Aorta (tissue), 5 donors: ENCODE data around the gene ARHGAP26. TPM values are rescaled to one million over a fixed set of nuclear protein-coding genes. Genes with fewer than 3 reads are reported as not detected.

ENCODE experiments used
- ATAC-seq: fragments of 200-7000 bp; cut with Tn5 transposase; one replicate; pipeline ENCODE4 v1.9.1; 2022; ENCODE audit warnings: moderate library complexity; ENCODE audit not compliant: low FRiP score
- DNase-seq, 2 donors: peaks; one replicate each; pipeline ENCODE4 v3.0.0-alpha.2; 2020
- H3K27ac ChIP-seq, 2 donors: one replicate each; pipeline ENCODE4 v1.5.1; 2013; ENCODE audit warnings: low read length in 2 of 2, mild to moderate bottlenecking in 2 of 2, moderate library complexity in 2 of 2, control low read depth in 1 of 2, inconsistent platforms in 1 of 2, low read depth in 1 of 2
- H3K27me3 ChIP-seq, 2 donors: one replicate each; pipeline ENCODE4 v1.6.1; 2013; ENCODE audit warnings: control low read depth in 1 of 2, low read length in 1 of 2, mild to moderate bottlenecking in 1 of 2, moderate library complexity in 1 of 2; ENCODE audit not compliant: insufficient read depth in 2 of 2, control insufficient read depth in 1 of 2
- H3K36me3 ChIP-seq, 2 donors: one replicate each; pipeline ENCODE4 v1.6.1; 2013; ENCODE audit warnings: control low read depth in 1 of 2, low read length in 1 of 2, mild to moderate bottlenecking in 1 of 2; ENCODE audit not compliant: insufficient read depth in 2 of 2, control insufficient read depth in 1 of 2
- H3K4me1 ChIP-seq, 2 donors: one replicate each; pipeline ENCODE4 v1.6.1; 2013; ENCODE audit warnings: low read length in 2 of 2, control low read depth in 1 of 2, mild to moderate bottlenecking in 1 of 2, moderate library complexity in 1 of 2; ENCODE audit not compliant: insufficient read depth in 2 of 2, control insufficient read depth in 1 of 2
- H3K4me3 ChIP-seq, 2 donors: one replicate each; pipeline ENCODE4 v1.5.1; 2013; ENCODE audit warnings: low read length in 2 of 2, control low read depth in 1 of 2, mild to moderate bottlenecking in 1 of 2
- H3K9me3 ChIP-seq: one replicate; pipeline ENCODE4 v1.6.1; 2013; ENCODE audit warnings: mild to moderate bottlenecking, low read length; ENCODE audit not compliant: control insufficient read depth
- WGBS, 2 donors: extraction: QIAGEN DNeasy Blood & Tissue Kit; methylation state at CpG; one replicate each; pipeline ENCODE4 v1.1.7; 2013; 5-methylcytosine and 5-hydroxymethylcytosine counted together
- intact Hi-C, 2 donors: fragments of 100-400 bp; cut with DNase I; formaldehyde crosslinking; loops; one replicate each; pipeline versions ENCODE4 v1.14.2 to v1.15.0; 2022
- polyA plus RNA-seq, 2 donors: library from polyadenylated mRNA; stranded (reverse); fragments of 200-250 nt; gene quantifications; one replicate each; pipeline ENCODE4 v1.2.3, GENCODE V29; 2013
- total RNA-seq, 2 donors: library from RNA; stranded (reverse); fragmentation: NEBNext Ultra II Directional; extraction: Animal tissue kit (Norgen Biotek cat#: 25700); gene quantifications; one replicate each; pipeline ENCODE4 v1.2.1, GENCODE V29; 2021
- donor health status: healthy with polysubstance abuse.
- donor health status: Bipolar disorder and iron deficiency.
- donor health status: DM: no; HTN: no; CAD: no.
- donor health status: DM: no; HTN: no; CAD: no.
- donor health status: DM: yes; HTN: yes; CAD: no.

Gene ARHGAP26
- total and polyA plus RNA-seq, 4 donors, result 4.5 to 70.7 (median 29.6) TPM

GRCh38 chr5:143208781-143209510, 438.8 kb downstream of the ARHGAP26 start:
- WGBS, 2 donors, result 93 to 95% methylated on average over 2 of the region's 2 CpGs
- Histone ChIP-seq H3K36me3 (no peaks in the 10 kb centered on the region), H3K9me3 (no peaks in the 10 kb centered on the region), H3K27me3 (no peaks in the 10 kb centered on the region), H3K27ac (no peak overlapping the region), H3K4me3 (no peak overlapping the region), H3K4me1 (peaks cover 3 to 5% of the 10 kb centered on the region in 2 donors)
- ATAC-seq, result no peak
- intact Hi-C loops, result no loop called here
- DNase-seq, result no peak

DNA sequence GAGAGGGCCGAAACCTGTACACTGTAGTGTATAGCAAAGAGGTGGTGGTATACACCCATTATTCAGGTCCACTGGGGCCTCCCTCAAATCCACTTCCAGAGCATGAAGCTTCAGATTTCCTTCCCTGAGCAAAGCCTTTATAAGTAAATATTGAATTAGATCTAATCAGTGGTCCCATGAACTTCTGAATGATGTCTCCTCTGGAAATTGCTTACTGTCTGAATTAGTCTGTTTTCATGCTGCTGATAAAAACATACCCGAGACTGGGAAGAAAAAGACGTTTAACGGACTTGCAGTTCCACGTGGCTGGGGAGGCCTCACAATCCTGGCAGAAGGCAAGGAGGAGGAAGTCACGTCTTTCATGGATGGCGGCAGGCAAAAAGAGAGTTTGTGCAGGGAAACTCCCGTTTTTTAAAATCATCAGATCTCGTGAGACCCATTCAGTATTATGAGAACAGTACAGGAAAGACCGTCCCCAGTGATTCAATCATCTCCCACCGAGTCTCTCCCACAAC, 439.8 kb downstream of the ARHGAP26 start:
- intact Hi-C loops, result no loop called here
- DNase-seq (no peak), ATAC-seq (no peak)
- Histone ChIP-seq H3K9me3 (no peaks in the 10 kb centered on the region), H3K4me3 (no peak overlapping the region), H3K27me3 (no peaks in the 10 kb centered on the region), H3K27ac (no peak overlapping the region), H3K4me1 (peaks cover under 1 to 3% of the 10 kb centered on the region in 2 donors), H3K36me3 (no peaks in the 10 kb centered on the region)
- 95% methylated on average over 11 of the region's 11 CpGs for WGBS, 2 donors

- WGBS, 2 donors, result 69 to 77% methylated on average over 4 of the region's 4 CpGs
- H3K27ac ChIP-seq, result no peak overlapping the region
- H3K4me3 ChIP-seq, result no peak overlapping the region
- no peaks in the 10 kb centered on the region for H3K27me3 ChIP-seq
- peaks cover 0 to 3% of the 10 kb centered on the region in 2 donors for H3K4me1 ChIP-seq
- no peaks in the 10 kb centered on the region for H3K9me3 ChIP-seq
- intact Hi-C loops, result no loop called here
- ATAC-seq, result no peak
- no peak for DNase-seq
- no peaks in the 10 kb centered on the region for H3K36me3 ChIP-seq
Measured at GRCh38 chr5:143210576-143210975, 440.4 kb downstream of the ARHGAP26 start.

GRCh38 chr5:143212261-143212660, 442.1 kb downstream of the ARHGAP26 start:
- intact Hi-C loops, result no loop called here
- peaks cover 0 to 5% of the 10 kb centered on the region in 2 donors for H3K36me3 ChIP-seq
- ATAC-seq (no peak), DNase-seq (no peak)
- no peaks in the 10 kb centered on the region for H3K27me3 ChIP-seq
- no peak overlapping the region for H3K4me3 ChIP-seq
- no peaks in the 10 kb centered on the region for H3K9me3 ChIP-seq
- H3K4me1 ChIP-seq, result peaks cover 0 to 3% of the 10 kb centered on the region in 2 donors
- WGBS, 2 donors, result 81 to 89% methylated on average over 1 of the region's 1 CpG
- H3K27ac ChIP-seq, result no peak overlapping the region

GRCh38 chr5:143213231-143213850, 443.2 kb downstream of the ARHGAP26 start:
- Histone ChIP-seq H3K27ac (no peak overlapping the region), H3K4me1 (peaks cover 0 to 3% of the 10 kb centered on the region in 2 donors), H3K4me3 (no peak overlapping the region), H3K36me3 (peaks cover 0 to 7% of the 10 kb centered on the region in 2 donors), H3K9me3 (no peaks in the 10 kb centered on the region), H3K27me3 (no peaks in the 10 kb centered on the region)
- intact Hi-C loops, result no loop called here
- WGBS, 2 donors, result 38 to 48% methylated on average over 6 of the region's 6 CpGs
- ATAC-seq, result no peak
- no peak for DNase-seq

GRCh38 chr5:143213851-143214363, 443.7 kb downstream of the ARHGAP26 start:
- Histone ChIP-seq H3K36me3 (peaks cover 0 to 7% of the 10 kb centered on the region in 2 donors), H3K4me3 (no peak overlapping the region), H3K27ac (no peak overlapping the region), H3K9me3 (no peaks in the 10 kb centered on the region), H3K27me3 (no peaks in the 10 kb centered on the region), H3K4me1 (peaks cover 0 to 3% of the 10 kb centered on the region in 2 donors)
- DNase-seq (no peak), ATAC-seq (no peak)
- intact Hi-C loops, result no loop called here
- WGBS, 2 donors, result 66% methylated on average over 12 of the region's 12 CpGs

GRCh38 chr5:143214458-143214857, 444.3 kb downstream of the ARHGAP26 start:
- 92 to 98% methylated on average over 4 of the region's 4 CpGs for WGBS, 2 donors
- no peak for ATAC-seq
- H3K36me3 ChIP-seq, result peaks cover 0 to 7% of the 10 kb centered on the region in 2 donors

GRCh38 chr5:143214890-143215289, 444.7 kb downstream of the ARHGAP26 start:
- H3K4me3 ChIP-seq, result no peak overlapping the region
- DNase-seq (no peak), ATAC-seq (no peak)
- H3K4me1 ChIP-seq, result peaks cover 0 to 3% of the 10 kb centered on the region in 2 donors
- 82 to 88% methylated on average over 6 of the region's 6 CpGs for WGBS, 2 donors
- H3K27me3 ChIP-seq, result no peaks in the 10 kb centered on the region
- intact Hi-C loops, result no loop called here
- peaks cover 0 to 7% of the 10 kb centered on the region in 2 donors for H3K36me3 ChIP-seq
- H3K27ac ChIP-seq, result no peak overlapping the region
- H3K9me3 ChIP-seq, result no peaks in the 10 kb centered on the region

More at GRCh38 chr5:143214458-143214857, 444.3 kb downstream of the ARHGAP26 start:
- intact Hi-C loops, result no loop called here
- H3K9me3 ChIP-seq, result no peaks in the 10 kb centered on the region
- peaks cover 0 to 3% of the 10 kb centered on the region in 2 donors for H3K4me1 ChIP-seq
- no peak overlapping the region for H3K4me3 ChIP-seq
- DNase-seq, result no peak
- H3K27me3 ChIP-seq, result no peaks in the 10 kb centered on the region
- no peak overlapping the region for H3K27ac ChIP-seq
